ENCODE results near the gene ILF2.
"Not testable (repeated sequence)": the region's sequence is repeated elsewhere in the genome, so short reads cannot be mapped to it uniquely, and the experiment has no call there.

ILF2 gene

DNA sequence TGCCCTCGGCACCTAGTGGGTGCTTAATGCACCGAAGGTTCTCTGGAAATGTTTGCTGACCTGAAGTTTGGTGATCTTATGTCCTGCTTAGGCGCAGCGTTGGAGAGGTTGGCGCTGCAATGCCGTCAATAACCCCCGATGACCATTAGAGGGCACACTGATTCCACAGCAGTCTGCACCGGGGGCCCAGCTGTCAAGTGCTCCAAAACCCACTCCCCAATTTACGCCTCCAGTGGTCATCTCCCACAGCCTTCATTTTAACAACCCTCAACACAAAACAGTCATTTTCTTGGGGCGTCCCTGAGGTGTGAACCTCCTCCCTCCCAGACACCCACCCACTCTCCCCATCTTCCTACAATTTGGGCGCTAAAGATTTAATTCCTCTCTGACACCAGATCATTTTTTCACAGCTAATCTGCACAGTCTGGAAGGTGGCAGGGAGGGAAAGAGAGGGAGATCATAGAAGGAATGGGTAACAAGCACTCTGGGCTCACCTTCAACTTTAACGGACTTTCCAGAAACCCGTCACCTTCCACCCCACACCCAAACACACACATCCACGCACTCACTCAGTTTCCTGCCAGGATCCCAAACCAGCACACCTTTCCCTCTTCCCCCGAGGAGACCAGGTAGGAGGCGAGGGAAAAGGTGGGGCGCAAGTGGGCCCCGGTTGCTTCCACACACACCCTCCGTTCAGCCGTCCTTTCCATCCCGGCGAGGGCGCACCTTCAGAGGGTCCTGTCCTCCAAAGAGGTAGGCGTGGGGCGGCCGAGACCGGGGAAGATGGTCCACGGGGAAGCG, 7.1 kb upstream of the ILF2 start:
- peaks cover 49% of the 10 kb centered on the region for H3K27me3 ChIP-seq (ENCODE audit: control insufficient read depth, insufficient read depth, low read length)
- no peaks in the 10 kb centered on the region for H3K36me3 ChIP-seq (ENCODE audit: insufficient read depth, low read length)
- H3K4me3 ChIP-seq (ENCODE audit: low read length) = peak overlapping the region; percentile 60
- peaks cover 20% of the 10 kb centered on the region for H3K4me1 ChIP-seq (ENCODE audit: control insufficient read depth, insufficient read depth, low read length)
- H3K9ac ChIP-seq (ENCODE audit: low read depth, low read length) = no peak overlapping the region
- no peaks in the 10 kb centered on the region for H3K9me3 ChIP-seq (replicated peaks; ENCODE audit: low read length)
- peak overlapping the region; percentile 87 for H3K4me2 ChIP-seq (ENCODE audit: low read length)

DNA sequence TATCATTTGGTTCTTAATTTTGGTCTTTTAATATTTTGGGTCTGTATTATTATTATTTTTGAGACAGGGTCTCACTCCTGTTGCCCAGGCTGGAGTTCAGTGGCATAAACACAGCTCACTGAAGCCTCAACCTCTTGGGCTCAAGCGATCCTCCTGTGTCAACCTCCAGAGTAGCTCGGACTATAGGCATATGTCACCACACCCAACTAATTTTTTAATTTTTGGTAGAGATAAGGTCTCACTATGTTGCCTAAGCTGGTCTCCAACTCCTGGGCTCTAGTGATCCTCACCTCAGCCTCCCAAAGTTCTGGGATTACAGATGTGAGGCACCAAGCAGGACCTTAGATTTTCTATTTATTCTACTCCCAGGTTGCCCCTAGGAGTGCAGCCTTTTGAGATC, 2.7 kb upstream of the ILF2 start:
- peaks cover 17% of the 10 kb centered on the region for H3K4me1 ChIP-seq (ENCODE audit: control insufficient read depth, insufficient read depth, low read length)
- no peak overlapping the region for H3K9ac ChIP-seq (ENCODE audit: low read depth, low read length)
- peaks cover 8% of the 10 kb centered on the region for H3K27me3 ChIP-seq (ENCODE audit: control insufficient read depth, insufficient read depth, low read length)
- no peak overlapping the region for H3K4me3 ChIP-seq (ENCODE audit: low read length)
- H3K4me2 ChIP-seq (ENCODE audit: low read length) = no peak overlapping the region
- no peaks in the 10 kb centered on the region for H3K9me3 ChIP-seq (replicated peaks; ENCODE audit: low read length)
- peaks cover 15% of the 10 kb centered on the region for H3K36me3 ChIP-seq (ENCODE audit: insufficient read depth, low read length)

DNA sequence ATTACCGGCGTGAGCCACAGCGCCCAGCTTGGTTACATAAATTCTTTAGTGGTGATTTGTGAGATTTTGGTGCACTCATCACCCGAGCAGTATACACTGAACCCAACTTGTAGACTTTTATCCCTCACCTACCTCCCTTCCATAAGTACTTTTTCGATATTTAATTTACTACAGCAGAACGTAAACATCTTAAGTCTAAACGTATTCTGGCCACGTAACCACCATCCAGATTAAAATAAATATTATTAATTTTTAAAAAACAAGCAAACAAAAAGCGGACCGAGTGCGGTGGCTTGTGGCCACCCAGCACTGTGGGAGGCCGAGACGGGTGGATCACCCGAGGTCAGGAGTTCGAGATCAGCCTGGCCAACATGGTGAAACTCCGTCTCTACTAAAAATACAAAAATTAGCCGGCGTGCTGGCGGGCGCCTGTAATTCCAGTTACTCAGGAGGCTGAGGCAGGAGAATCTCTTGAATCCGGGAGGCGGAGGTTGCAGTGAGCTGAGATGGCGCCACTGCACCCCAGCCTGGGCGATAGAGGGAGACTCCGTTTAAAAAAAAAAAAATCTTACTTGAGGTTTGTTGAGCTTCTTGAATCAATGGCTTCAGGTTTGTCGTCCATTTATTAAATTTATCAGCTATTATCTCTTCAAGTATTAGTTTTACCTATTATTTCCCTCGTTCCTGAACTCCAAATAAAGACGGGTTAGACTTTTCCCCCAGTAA, 998 bp upstream of the ILF2 start:
- not testable (repeated sequence) for H3K4me1 ChIP-seq (ENCODE audit: control insufficient read depth, insufficient read depth, low read length); H3K27me3 ChIP-seq (ENCODE audit: control insufficient read depth, insufficient read depth, low read length); H3K9me3 ChIP-seq (replicated peaks; ENCODE audit: low read length)
- Histone ChIP-seq H3K4me2 (ENCODE audit: low read length) (peak overlapping the region; percentile 82), H3K4me3 (ENCODE audit: low read length) (peak overlapping the region; percentile 64), H3K36me3 (ENCODE audit: insufficient read depth, low read length) (peaks cover 33% of the 10 kb centered on the region), H3K9ac (ENCODE audit: low read depth, low read length) (peak overlapping the region; percentile 36)

DNA sequence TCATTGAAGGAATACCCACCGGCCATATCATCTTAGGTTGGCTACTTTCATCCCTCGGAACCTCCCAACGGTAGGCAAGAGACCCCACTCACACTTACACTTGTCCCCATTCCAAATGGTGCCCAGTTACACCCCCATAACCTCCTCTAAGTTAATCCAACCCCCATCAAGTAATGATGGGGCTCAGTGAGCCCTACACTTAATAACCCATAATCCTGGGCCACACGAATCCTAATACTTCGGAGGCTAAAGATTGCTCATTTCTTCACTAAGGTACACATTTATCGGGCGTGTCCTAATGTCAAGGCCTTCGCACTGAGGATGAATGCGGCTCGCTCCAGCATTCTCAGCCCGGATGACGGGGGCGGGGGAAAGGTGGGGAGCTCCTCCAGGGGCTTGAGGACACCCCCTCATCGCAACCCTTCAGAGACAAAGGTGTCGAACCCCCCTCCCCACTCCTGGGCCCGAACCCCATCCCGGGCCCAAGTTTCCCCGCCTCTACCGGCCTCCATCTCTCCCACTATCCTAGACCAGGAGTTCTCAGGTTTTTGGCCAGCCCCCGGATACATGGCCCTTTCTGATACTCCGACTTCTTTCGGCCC, 435 bp downstream of the ILF2 start:
- H3K9me3 ChIP-seq (replicated peaks; ENCODE audit: low read length) = no peaks in the 10 kb centered on the region
- H3K4me1 ChIP-seq (ENCODE audit: control insufficient read depth, insufficient read depth, low read length) = peaks cover 10% of the 10 kb centered on the region
- H3K4me2 ChIP-seq (ENCODE audit: low read length) = peak overlapping the region; percentile 96
- peak overlapping the region; percentile 89 for H3K4me3 ChIP-seq (ENCODE audit: low read length)
- H3K27me3 ChIP-seq (ENCODE audit: control insufficient read depth, insufficient read depth, low read length) = no peaks in the 10 kb centered on the region
- H3K9ac ChIP-seq (ENCODE audit: low read depth, low read length) = peak overlapping the region; percentile 96
- H3K36me3 ChIP-seq (ENCODE audit: insufficient read depth, low read length) = peaks cover 47% of the 10 kb centered on the region

DNA sequence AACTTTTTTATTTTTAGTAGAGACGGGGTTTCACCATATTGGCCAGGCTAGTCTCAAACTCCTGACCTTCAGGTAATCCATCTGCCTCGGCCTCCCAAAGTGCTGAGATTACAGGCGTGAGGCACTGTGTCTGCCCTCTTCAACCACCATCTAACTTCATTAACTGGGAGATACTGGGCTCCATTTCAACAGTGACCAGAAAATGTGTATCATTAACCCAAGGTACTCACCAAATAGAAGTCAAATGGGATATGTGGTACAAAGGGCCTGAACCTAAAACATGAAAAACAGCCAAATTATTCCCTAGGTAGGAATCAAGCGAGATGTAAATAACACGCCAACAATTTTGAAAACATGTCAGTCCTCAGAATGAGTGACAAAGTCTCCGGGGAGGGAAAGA, 1.2 kb downstream of the ILF2 start:
- Histone ChIP-seq H3K4me1 (ENCODE audit: control insufficient read depth, insufficient read depth, low read length) (peaks cover 10% of the 10 kb centered on the region), H3K9me3 (replicated peaks; ENCODE audit: low read length) (no peaks in the 10 kb centered on the region), H3K36me3 (ENCODE audit: insufficient read depth, low read length) (peaks cover 54% of the 10 kb centered on the region), H3K4me3 (ENCODE audit: low read length) (peak overlapping the region; percentile 89), H3K27me3 (ENCODE audit: control insufficient read depth, insufficient read depth, low read length) (no peaks in the 10 kb centered on the region), H3K9ac (ENCODE audit: low read depth, low read length) (peak overlapping the region; percentile 96), H3K4me2 (ENCODE audit: low read length) (peak overlapping the region; percentile 96)

DNA sequence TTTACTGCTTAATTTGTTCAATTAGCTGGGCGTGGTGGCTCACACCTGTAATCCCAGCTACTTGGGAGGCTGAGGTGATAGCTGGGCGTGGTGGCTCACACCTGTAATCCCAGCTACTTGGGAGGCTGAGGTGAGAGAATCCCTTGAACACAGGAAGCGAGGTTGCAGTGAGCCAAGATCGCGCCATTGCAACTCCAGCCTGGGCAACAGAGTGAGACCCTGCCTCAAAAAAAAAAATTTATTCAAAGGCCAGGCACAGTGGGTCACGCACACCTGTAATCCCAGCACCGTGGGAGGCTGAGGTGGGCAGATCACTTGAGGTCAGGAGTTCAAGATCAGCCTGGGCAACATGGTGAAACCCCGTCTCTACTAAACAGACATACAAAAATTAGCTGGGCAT, 2.1 kb downstream of the ILF2 start:
- peaks cover 14% of the 10 kb centered on the region for H3K4me1 ChIP-seq (ENCODE audit: control insufficient read depth, insufficient read depth, low read length)
- H3K36me3 ChIP-seq (ENCODE audit: insufficient read depth, low read length) = peaks cover 64% of the 10 kb centered on the region
- not testable (repeated sequence) for H3K27me3 ChIP-seq (ENCODE audit: control insufficient read depth, insufficient read depth, low read length); H3K9me3 ChIP-seq (replicated peaks; ENCODE audit: low read length); H3K4me3 ChIP-seq (ENCODE audit: low read length); H3K9ac ChIP-seq (ENCODE audit: low read depth, low read length)
- H3K4me2 ChIP-seq (ENCODE audit: low read length) = peak overlapping the region; percentile 31

DNA sequence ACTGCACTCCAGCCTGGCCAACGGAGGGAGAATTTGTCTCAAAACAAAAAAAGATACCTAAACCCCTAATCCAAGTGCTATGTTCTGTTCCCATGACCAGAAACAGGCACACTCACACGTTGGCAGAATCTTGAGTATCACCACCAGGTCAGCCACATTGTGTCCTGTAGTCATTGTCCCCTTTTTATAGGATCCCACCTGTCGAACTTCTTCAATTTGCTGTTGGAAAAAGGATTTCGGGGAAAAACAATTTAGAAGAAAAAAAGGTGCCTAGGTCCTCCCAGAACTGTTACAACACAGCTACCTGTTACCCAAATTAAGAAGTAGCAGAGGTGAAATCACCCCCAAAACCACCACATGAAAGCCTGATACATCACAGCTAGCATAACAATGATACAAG, 3.4 kb downstream of the ILF2 start:
- peaks cover 75% of the 10 kb centered on the region for H3K36me3 ChIP-seq (ENCODE audit: insufficient read depth, low read length)
- no peak overlapping the region for H3K4me2 ChIP-seq (ENCODE audit: low read length)
- H3K4me3 ChIP-seq (ENCODE audit: low read length) = no peak overlapping the region
- no peaks in the 10 kb centered on the region for H3K9me3 ChIP-seq (replicated peaks; ENCODE audit: low read length)
- no peak overlapping the region for H3K9ac ChIP-seq (ENCODE audit: low read depth, low read length)
- H3K4me1 ChIP-seq (ENCODE audit: control insufficient read depth, insufficient read depth, low read length) = peaks cover 16% of the 10 kb centered on the region
- H3K27me3 ChIP-seq (ENCODE audit: control insufficient read depth, insufficient read depth, low read length) = no peaks in the 10 kb centered on the region

DNA sequence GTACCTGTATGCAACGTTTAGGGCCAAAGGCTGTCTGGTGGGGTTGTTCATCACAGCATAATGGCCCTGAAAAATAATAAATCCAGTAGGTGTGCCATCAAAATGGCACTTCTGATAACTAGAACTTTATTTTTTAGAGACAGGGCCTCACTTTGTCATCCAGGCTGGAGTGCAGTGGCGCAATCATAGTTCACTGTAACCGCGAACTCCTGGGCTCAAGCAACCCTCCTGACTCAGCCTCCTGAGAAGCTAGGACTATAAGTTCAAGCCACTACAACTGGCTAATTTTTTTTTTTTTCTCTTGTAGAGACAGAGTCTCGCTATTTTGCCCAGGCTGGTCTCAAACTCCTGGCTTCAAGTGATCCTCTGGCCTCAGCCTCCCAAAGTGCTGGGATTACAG, 7.6 kb downstream of the ILF2 start:
- no peaks in the 10 kb centered on the region for H3K27me3 ChIP-seq (ENCODE audit: control insufficient read depth, insufficient read depth, low read length)
- H3K4me3 ChIP-seq (ENCODE audit: low read length) = no peak overlapping the region
- H3K9ac ChIP-seq (ENCODE audit: low read depth, low read length) = no peak overlapping the region
- no peaks in the 10 kb centered on the region for H3K9me3 ChIP-seq (replicated peaks; ENCODE audit: low read length)
- H3K4me1 ChIP-seq (ENCODE audit: control insufficient read depth, insufficient read depth, low read length) = peaks cover 12% of the 10 kb centered on the region
- H3K36me3 ChIP-seq (ENCODE audit: insufficient read depth, low read length) = peaks cover 72% of the 10 kb centered on the region
- no peak overlapping the region for H3K4me2 ChIP-seq (ENCODE audit: low read length)

DNA sequence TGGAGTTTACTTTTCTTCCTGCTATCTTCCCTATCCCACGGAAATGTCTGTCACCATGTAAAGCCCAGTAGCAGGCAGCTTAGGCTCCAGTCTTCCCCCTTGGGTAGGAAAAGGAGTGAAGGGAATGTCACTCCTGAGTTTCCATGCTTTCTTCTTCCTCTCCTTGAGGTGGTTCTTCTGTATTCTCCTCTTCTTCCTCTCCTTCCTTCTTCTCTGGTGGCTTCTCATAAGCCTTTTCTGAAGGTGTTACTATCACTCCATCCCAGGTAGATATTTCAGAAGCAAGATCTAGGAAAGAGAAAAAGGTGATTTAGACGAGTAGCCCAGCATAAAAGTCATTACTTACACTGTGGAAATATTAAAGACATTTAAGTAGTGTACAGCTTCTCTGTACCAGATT, 8.5 kb downstream of the ILF2 start:
- Histone ChIP-seq H3K4me3 (ENCODE audit: low read length) (no peak overlapping the region), H3K27me3 (ENCODE audit: control insufficient read depth, insufficient read depth, low read length) (no peaks in the 10 kb centered on the region), H3K9me3 (replicated peaks; ENCODE audit: low read length) (no peaks in the 10 kb centered on the region), H3K36me3 (ENCODE audit: insufficient read depth, low read length) (peaks cover 62% of the 10 kb centered on the region), H3K4me1 (ENCODE audit: control insufficient read depth, insufficient read depth, low read length) (peaks cover 16% of the 10 kb centered on the region), H3K4me2 (ENCODE audit: low read length) (no peak overlapping the region), H3K9ac (ENCODE audit: low read depth, low read length) (no peak overlapping the region)

DNA sequence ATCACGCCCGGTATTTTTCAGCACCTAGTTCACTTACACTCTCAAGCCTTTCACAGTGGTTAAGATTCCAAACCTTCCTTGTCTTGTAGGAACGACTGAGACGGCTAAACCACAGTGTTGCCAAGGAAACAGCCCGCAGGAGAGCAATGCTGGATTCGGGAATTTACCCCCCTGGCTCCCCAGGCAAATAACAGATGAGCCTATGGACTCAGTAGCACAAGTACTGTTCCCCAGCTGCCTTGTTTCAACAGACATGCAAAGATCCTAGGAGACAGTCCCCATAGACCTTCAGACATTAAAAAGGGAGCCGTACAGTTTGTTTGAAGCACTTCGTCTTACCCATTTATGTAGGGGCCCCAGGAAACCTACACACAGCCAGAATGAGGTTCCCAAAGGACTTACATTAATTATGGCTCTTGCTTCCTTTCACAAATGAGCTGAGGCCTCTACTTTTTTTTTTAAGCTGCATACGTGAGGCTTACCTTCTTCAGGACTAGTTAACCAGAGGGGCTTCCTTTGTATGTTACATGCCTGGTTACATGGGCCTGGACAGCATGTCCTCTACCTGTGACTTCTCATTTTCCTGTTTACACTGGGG, 9.6 kb downstream of the ILF2 start:
- H3K4me2 ChIP-seq (ENCODE audit: low read length) = no peak overlapping the region
- peaks cover 16% of the 10 kb centered on the region for H3K4me1 ChIP-seq (ENCODE audit: control insufficient read depth, insufficient read depth, low read length)
- no peaks in the 10 kb centered on the region for H3K27me3 ChIP-seq (ENCODE audit: control insufficient read depth, insufficient read depth, low read length)
- no peak overlapping the region for H3K4me3 ChIP-seq (ENCODE audit: low read length)
- no peak overlapping the region for H3K9ac ChIP-seq (ENCODE audit: low read depth, low read length)
- H3K36me3 ChIP-seq (ENCODE audit: insufficient read depth, low read length) = peaks cover 52% of the 10 kb centered on the region
- H3K9me3 ChIP-seq (replicated peaks; ENCODE audit: low read length) = no peaks in the 10 kb centered on the region

DNA sequence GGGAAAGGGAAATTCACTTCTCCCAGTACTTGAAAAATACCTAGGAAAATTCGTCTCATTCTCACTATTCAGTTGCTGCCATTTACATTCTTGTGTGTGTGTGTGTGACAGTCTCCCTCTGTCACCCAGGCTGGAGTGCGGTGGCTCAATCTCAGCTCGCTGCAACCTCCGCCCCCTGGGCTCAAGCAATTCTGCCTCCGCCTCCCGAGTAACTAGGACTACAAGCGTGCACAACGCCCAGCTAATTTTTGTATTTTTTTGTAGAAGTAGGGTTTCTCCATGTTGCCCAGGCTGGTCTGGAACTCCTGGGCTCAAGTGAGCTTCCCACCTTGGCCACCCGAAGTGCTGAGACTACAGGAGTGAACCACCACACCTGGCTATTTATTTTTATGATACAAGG, 11.1 kb downstream of the ILF2 start:
- Histone ChIP-seq H3K9ac (ENCODE audit: low read depth, low read length) (peak overlapping the region; percentile 88), H3K4me2 (ENCODE audit: low read length) (peak overlapping the region; percentile 91), H3K4me3 (ENCODE audit: low read length) (peak overlapping the region; percentile 95), H3K27me3 (ENCODE audit: control insufficient read depth, insufficient read depth, low read length) (no peaks in the 10 kb centered on the region), H3K36me3 (ENCODE audit: insufficient read depth, low read length) (peaks cover 36% of the 10 kb centered on the region), H3K9me3 (replicated peaks; ENCODE audit: low read length) (no peaks in the 10 kb centered on the region), H3K4me1 (ENCODE audit: control insufficient read depth, insufficient read depth, low read length) (peaks cover 16% of the 10 kb centered on the region)

Data from skeletal muscle satellite cell (primary cell).